Erythroblast (primary cell): ENCODE results near the gene SLC7A5.

Experiments
- GATA1 ChIP-seq: IDR thresholded peaks from 2 replicates; pipeline ENCODE4 v1.6.1; 2011; ENCODE audit warnings: low read depth, mild to moderate bottlenecking, control low read depth, low read length, moderate library complexity
- POLR2A ChIP-seq: IDR thresholded peaks from 2 replicates; pipeline ENCODE4 v1.6.1; 2011; ENCODE audit warnings: mild to moderate bottlenecking, low read length

DNA sequence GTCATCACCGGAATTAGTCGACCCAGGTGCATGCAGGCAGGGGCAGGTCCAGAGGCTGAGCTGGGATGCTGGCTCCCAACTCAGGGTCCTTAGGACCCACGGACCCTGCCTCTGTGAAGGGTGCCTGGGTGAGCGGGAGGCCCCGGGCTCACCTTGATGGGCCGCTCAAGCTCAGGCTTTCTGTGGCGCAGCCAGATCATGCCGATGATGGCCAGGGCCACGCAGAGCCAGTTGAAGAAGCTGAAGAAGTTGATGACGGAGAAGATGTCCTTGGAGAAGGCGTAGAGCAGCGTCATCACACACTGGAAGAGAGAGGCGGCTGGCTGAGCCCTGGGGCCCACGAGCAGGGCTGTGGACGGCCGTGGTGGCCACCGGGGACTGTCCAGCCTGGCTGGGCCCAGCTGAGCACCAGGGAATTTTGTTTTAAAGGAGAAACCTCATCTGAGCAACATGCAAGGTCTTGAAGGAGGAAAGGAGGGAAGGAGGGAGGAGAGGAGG is 32.9 kb downstream of the SLC7A5 start:
- TF ChIP-seq POLR2A: no peak
- TF ChIP-seq GATA1: no peak
